ENCODE results near the gene ATP1B1. TPM values are rescaled to one million over a fixed set of nuclear protein-coding genes. Genes with fewer than 3 reads are reported as not detected.
"Not testable (repeated sequence)": the region's sequence is repeated elsewhere in the genome, so short reads cannot be mapped to it uniquely, and the experiment has no call there.

The ATP1B1 gene
- total RNA-seq, 1 donor from 2014 or later = 27.5 TPM

- peaks cover 0 to 5% of the 10 kb centered on the region in 2 donors for H3K36me3 ChIP-seq
- no peaks in the 10 kb centered on the region for H3K9me3 ChIP-seq
- H3K27me3 ChIP-seq = no peaks in the 10 kb centered on the region
- intact Hi-C loops (cut with DNase I) = no loop called here
- H3K4me3 ChIP-seq = no peak overlapping the region
- H3K4me1 ChIP-seq = no peaks in the 10 kb centered on the region
- DNase-seq (ENCODE audit: extremely low spot score in 2 of 2) = no peak
- TF ChIP-seq POLR2AphosphoS5 (IDR thresholded peaks at IDR 0.05; ENCODE audit: insufficient read depth in 1 of 2, low read depth in 1 of 2) = no peak
- no peak for TF ChIP-seq CTCF (IDR thresholded peaks at IDR 0.05)
- no peak for TF ChIP-seq POLR2A (IDR thresholded peaks at IDR 0.05)
- no peak overlapping the region for H3K27ac ChIP-seq
Measured at GRCh38 chr1:169122976-169123375, 16.5 kb downstream of the ATP1B1 start.

GRCh38 chr1:169124459-169124858 lies 18.0 kb downstream of the ATP1B1 start:
- no peak overlapping the region for H3K27ac ChIP-seq
- H3K9me3 ChIP-seq = no peaks in the 10 kb centered on the region
- no peak for DNase-seq (ENCODE audit: extremely low spot score in 2 of 2)
- no peak for TF ChIP-seq POLR2A (IDR thresholded peaks at IDR 0.05)
- TF ChIP-seq CTCF (IDR thresholded peaks at IDR 0.05) = no peak
- no peak for TF ChIP-seq POLR2AphosphoS5 (IDR thresholded peaks at IDR 0.05; ENCODE audit: insufficient read depth in 1 of 2, low read depth in 1 of 2)
- intact Hi-C loops (cut with DNase I) = no loop called here
- no peaks in the 10 kb centered on the region for H3K4me1 ChIP-seq
- no peak overlapping the region for H3K4me3 ChIP-seq
- H3K27me3 ChIP-seq = no peaks in the 10 kb centered on the region
- peaks cover 0 to 5% of the 10 kb centered on the region in 2 donors for H3K36me3 ChIP-seq

- H3K4me1 ChIP-seq; H3K36me3 ChIP-seq; H3K4me3 ChIP-seq; H3K27ac ChIP-seq; intact Hi-C loops (cut with DNase I); DNase-seq (ENCODE audit: extremely low spot score in 2 of 2); H3K27me3 ChIP-seq; H3K9me3 ChIP-seq: not testable (repeated sequence)
Measured at GRCh38 chr1:169125597-169125996, 19.1 kb downstream of the ATP1B1 start.

GRCh38 chr1:169126335-169126734 lies 19.8 kb downstream of the ATP1B1 start:
- no peaks in the 10 kb centered on the region for H3K9me3 ChIP-seq
- TF ChIP-seq POLR2A (IDR thresholded peaks at IDR 0.05) = no peak
- no peak for TF ChIP-seq CTCF (IDR thresholded peaks at IDR 0.05)
- no peak for TF ChIP-seq POLR2AphosphoS5 (IDR thresholded peaks at IDR 0.05; ENCODE audit: insufficient read depth in 1 of 2, low read depth in 1 of 2)
- H3K27me3 ChIP-seq = no peaks in the 10 kb centered on the region
- H3K36me3 ChIP-seq = peaks cover 0 to 5% of the 10 kb centered on the region in 2 donors
- H3K4me3 ChIP-seq = no peak overlapping the region
- intact Hi-C loops (cut with DNase I) = no loop called here
- no peak overlapping the region for H3K27ac ChIP-seq
- DNase-seq (ENCODE audit: extremely low spot score in 2 of 2) = no peak
- H3K4me1 ChIP-seq = no peaks in the 10 kb centered on the region

GRCh38 chr1:169127305-169127704 lies 20.8 kb downstream of the ATP1B1 start:
- H3K9me3 ChIP-seq = no peaks in the 10 kb centered on the region
- H3K4me1 ChIP-seq = no peaks in the 10 kb centered on the region
- TF ChIP-seq CTCF (IDR thresholded peaks at IDR 0.05) (no peak), POLR2AphosphoS5 (IDR thresholded peaks at IDR 0.05; ENCODE audit: insufficient read depth in 1 of 2, low read depth in 1 of 2) (no peak), POLR2A (IDR thresholded peaks at IDR 0.05) (no peak)
- no peak overlapping the region for H3K27ac ChIP-seq
- DNase-seq (ENCODE audit: extremely low spot score in 2 of 2) = no peak
- intact Hi-C loops (cut with DNase I) = no loop called here
- H3K4me3 ChIP-seq = no peak overlapping the region
- H3K27me3 ChIP-seq = no peaks in the 10 kb centered on the region
- H3K36me3 ChIP-seq = peaks cover 0 to 5% of the 10 kb centered on the region in 2 donors

GRCh38 chr1:169128562-169128961 lies 22.1 kb downstream of the ATP1B1 start:
- no peaks in the 10 kb centered on the region for H3K9me3 ChIP-seq
- DNase-seq (ENCODE audit: extremely low spot score in 2 of 2) = no peak
- TF ChIP-seq CTCF (IDR thresholded peaks at IDR 0.05) (no peak), POLR2AphosphoS5 (IDR thresholded peaks at IDR 0.05; ENCODE audit: insufficient read depth in 1 of 2, low read depth in 1 of 2) (no peak)
- no peak overlapping the region for H3K27ac ChIP-seq
- intact Hi-C loops (cut with DNase I) = no loop called here
- no peaks in the 10 kb centered on the region for H3K4me1 ChIP-seq
- H3K27me3 ChIP-seq = no peaks in the 10 kb centered on the region
- H3K36me3 ChIP-seq = peaks cover 0 to 5% of the 10 kb centered on the region in 2 donors
- H3K4me3 ChIP-seq = no peak overlapping the region
